ENCODE results near the gene KRT36. TPM values are rescaled to one million over a fixed set of nuclear protein-coding genes. Genes with fewer than 3 reads are reported as not detected.

Gene KRT36
- total and polyA plus RNA-seq, 2 donors (not counting 3 experiments of a cell fraction or from before 2014, with no cell fraction given) = 0.04 TPM; not detected in 1

DNA sequence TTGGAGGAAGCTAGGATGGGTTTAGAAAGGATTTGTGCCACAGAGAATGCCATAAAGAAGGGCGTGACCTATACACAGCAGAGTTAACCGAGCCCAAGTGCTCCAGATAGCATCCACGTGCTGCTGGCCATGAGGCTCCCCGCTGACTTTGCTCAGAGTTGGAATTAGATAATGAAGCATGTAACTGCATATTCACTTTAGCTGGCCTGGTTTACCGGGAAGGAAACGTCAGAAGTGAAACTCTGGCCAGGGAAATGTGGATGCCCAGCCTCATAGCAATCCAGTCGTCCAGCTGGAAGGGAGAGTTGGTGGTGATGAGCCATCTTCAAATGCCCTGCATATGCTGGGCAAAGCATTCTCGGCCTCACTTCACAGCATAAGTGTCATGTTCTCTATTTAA, 14.8 kb downstream of the KRT36 start:
- no peaks in the 10 kb centered on the region for H3K36me3 ChIP-seq (ENCODE audit: control insufficient read depth in 2 of 2, extremely low read depth in 1 of 2, insufficient read depth in 2 of 2, low read length in 2 of 2)
- H3K9me3 ChIP-seq (replicated peaks; ENCODE audit: control insufficient read depth, insufficient read depth, low read length) = no peaks in the 10 kb centered on the region
- CTCF ChIA-PET = interaction anchor here (1.5 kb wide), 1 partner anchor 74 kb away, joined by 6 read pairs; no protein-coding TSS in a partner anchor
- POLR2A ChIA-PET = no interaction called here
- H3K9me1 ChIP-seq (replicated peaks; ENCODE audit: control insufficient read depth, extremely low read depth, insufficient read depth, low read length) = no peaks in the 10 kb centered on the region
- TF ChIP-seq, protein P1, sequence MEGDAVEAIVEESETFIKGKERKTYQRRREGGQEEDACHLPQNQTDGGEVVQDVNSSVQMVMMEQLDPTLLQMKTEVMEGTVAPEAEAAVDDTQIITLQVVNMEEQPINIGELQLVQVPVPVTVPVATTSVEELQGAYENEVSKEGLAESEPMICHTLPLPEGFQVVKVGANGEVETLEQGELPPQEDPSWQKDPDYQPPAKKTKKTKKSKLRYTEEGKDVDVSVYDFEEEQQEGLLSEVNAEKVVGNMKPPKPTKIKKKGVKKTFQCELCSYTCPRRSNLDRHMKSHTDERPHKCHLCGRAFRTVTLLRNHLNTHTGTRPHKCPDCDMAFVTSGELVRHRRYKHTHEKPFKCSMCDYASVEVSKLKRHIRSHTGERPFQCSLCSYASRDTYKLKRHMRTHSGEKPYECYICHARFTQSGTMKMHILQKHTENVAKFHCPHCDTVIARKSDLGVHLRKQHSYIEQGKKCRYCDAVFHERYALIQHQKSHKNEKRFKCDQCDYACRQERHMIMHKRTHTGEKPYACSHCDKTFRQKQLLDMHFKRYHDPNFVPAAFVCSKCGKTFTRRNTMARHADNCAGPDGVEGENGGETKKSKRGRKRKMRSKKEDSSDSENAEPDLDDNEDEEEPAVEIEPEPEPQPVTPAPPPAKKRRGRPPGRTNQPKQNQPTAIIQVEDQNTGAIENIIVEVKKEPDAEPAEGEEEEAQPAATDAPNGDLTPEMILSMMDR (IDR thresholded peaks at IDR 0.05; ENCODE audit: extremely low read depth in 1 of 2, insufficient read depth in 1 of 2, low read depth in 1 of 2, low read length in 2 of 2) = no peak
- TF ChIP-seq FOS (IDR thresholded peaks at IDR 0.05; ENCODE audit: borderline replicate concordance, insufficient read depth, low read length) (no peak), MYC (IDR thresholded peaks at IDR 0.05; ENCODE audit: low read depth, low read length) (no peak)
- no peak overlapping the region for H3K9ac ChIP-seq (replicated peaks; ENCODE audit: extremely low read depth, insufficient read depth, low read length)
- H3K4me2 ChIP-seq (ENCODE audit: insufficient read depth, low read length) = no peak overlapping the region
- dilution Hi-C loops (cut with MboI; ENCODE audit: extremely low pct_ligation_motif_present, low sequenced_read_pairs) = no loop called here
- intact Hi-C loops (cut with micrococcal nuclease) = loop anchor here (10.0 kb wide), 1 partner anchor 50 kb away; the partner anchor contains the start of gene KRT37
- no TSS peak for BruUV-seq (replicated peaks)
- H3K27me3 ChIP-seq (ENCODE audit: control insufficient read depth in 2 of 2, insufficient read depth in 2 of 2, low read length in 2 of 2) = peaks cover 5% of the 10 kb centered on the region in 2 experiments
- H3K27ac ChIP-seq (ENCODE audit: insufficient read depth, low read depth, low read length) = no peak overlapping the region
- no peak for DNase-seq (ENCODE audit: low read depth, low spot score)
- no peaks in the 10 kb centered on the region for H3K4me1 ChIP-seq (ENCODE audit: control insufficient read depth, extremely low read depth, insufficient read depth, low read length)
- no peak for FAIRE-seq
- H3K4me3 ChIP-seq (replicated peaks in 1 of 3; ENCODE audit: insufficient read depth in 1 of 3, low read depth in 1 of 3, low read length in 3 of 3) = no peak overlapping the region
- H3K79me2 ChIP-seq (ENCODE audit: control insufficient read depth, insufficient read depth, low read length) = no peaks in the 10 kb centered on the region
- H2AFZ ChIP-seq (ENCODE audit: low read depth, low read length) = no peak overlapping the region
- no peaks in the 10 kb centered on the region for H4K20me1 ChIP-seq (replicated peaks; ENCODE audit: control insufficient read depth, extremely low read depth, insufficient read depth, low read length)

DNA sequence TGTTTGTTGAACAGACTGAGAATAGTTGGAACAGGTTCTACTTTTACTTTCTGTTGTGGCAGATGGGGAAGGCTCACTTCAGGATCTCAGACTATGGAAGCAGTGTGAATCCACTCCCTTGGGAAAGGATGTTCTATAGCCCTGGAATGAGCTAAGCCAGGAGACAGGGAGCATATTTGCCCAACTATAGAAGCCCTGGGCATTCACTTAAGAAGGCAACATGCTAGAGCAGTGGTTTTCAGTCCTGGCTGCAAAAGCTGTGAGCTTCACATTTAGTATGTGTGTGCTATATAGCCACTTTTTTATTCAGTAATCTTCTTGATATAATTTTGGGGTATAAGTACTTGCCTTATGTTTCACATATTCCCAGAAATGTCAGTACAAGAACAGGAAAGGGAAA, 21.4 kb downstream of the KRT36 start:
- CTCF ChIA-PET = interaction anchor here (0.8 to 1.0 kb wide), 2 partner anchors 12 to 80 kb away, joined by 3 to 5 read pairs; no protein-coding TSS in a partner anchor
- Histone ChIP-seq H3K27me3 (ENCODE audit: control insufficient read depth in 2 of 2, insufficient read depth in 2 of 2, low read length in 2 of 2) (peaks cover 3 to 9% of the 10 kb centered on the region in 2 experiments), H4K20me1 (replicated peaks; ENCODE audit: control insufficient read depth, extremely low read depth, insufficient read depth, low read length) (no peaks in the 10 kb centered on the region), H2AFZ (ENCODE audit: low read depth, low read length) (no peak overlapping the region), H3K4me1 (ENCODE audit: control insufficient read depth, extremely low read depth, insufficient read depth, low read length) (no peaks in the 10 kb centered on the region), H3K9me1 (replicated peaks; ENCODE audit: control insufficient read depth, extremely low read depth, insufficient read depth, low read length) (no peaks in the 10 kb centered on the region), H3K36me3 (ENCODE audit: control insufficient read depth in 2 of 2, extremely low read depth in 1 of 2, insufficient read depth in 2 of 2, low read length in 2 of 2) (no peaks in the 10 kb centered on the region), H3K9ac (replicated peaks; ENCODE audit: extremely low read depth, insufficient read depth, low read length) (no peak overlapping the region), H3K27ac (ENCODE audit: insufficient read depth, low read depth, low read length) (no peak overlapping the region), H3K9me3 (replicated peaks; ENCODE audit: control insufficient read depth, insufficient read depth, low read length) (no peaks in the 10 kb centered on the region), H3K79me2 (ENCODE audit: control insufficient read depth, insufficient read depth, low read length) (no peaks in the 10 kb centered on the region), H3K4me2 (ENCODE audit: insufficient read depth, low read length) (no peak overlapping the region), H3K4me3 (replicated peaks in 1 of 3; ENCODE audit: insufficient read depth in 1 of 3, low read depth in 1 of 3, low read length in 3 of 3) (no peak overlapping the region)
- BruUV-seq (replicated peaks) = no TSS peak
- intact Hi-C loops (cut with micrococcal nuclease) = no loop called here
- DNase-seq (ENCODE audit: low read depth, low spot score) (no peak), FAIRE-seq (no peak)
- dilution Hi-C loops (cut with MboI; ENCODE audit: extremely low pct_ligation_motif_present, low sequenced_read_pairs) = no loop called here
- POLR2A ChIA-PET = no interaction called here
- TF ChIP-seq GATA2 (IDR thresholded peaks at IDR 0.05; ENCODE audit: insufficient read depth, insufficient read length, low read depth, low read length) (no peak), POLR2A (IDR thresholded peaks at IDR 0.05; ENCODE audit: low read depth, low read length) (no peak), FOS (IDR thresholded peaks at IDR 0.05; ENCODE audit: borderline replicate concordance, insufficient read depth, low read length) (no peak), JUN (IDR thresholded peaks at IDR 0.05; ENCODE audit: borderline replicate concordance, insufficient read depth, insufficient read length, low read depth) (no peak)
- TF ChIP-seq, protein P1 (IDR thresholded peaks at IDR 0.05; ENCODE audit: extremely low read depth in 1 of 2, insufficient read depth in 1 of 2, low read depth in 1 of 2, low read length in 2 of 2) = no peak

Data from endothelial cell of umbilical vein (primary cell).